ENCODE data around the gene RRP9.
A peak's percentile ranks its signal among the peaks of the same experiment; 100 is the strongest.

The RRP9 gene

DNA sequence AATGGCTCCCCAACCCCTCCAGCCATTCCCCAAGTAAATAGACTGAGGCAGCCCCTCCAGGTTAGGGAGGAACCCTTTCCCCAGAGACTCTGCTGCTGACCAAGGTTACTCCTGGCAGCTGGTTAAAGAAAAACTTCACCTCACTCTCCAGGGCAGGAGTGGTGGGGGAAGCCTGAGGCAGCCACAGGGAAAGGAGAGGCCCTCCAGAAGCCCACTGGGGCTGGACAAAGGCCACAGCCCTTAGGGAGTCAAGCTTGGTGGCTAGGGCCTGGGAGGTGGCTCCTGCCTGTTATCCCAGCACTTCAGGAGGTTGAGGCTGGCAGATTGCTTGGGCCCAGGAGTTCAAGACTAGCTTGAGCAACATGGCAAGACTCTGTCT is 42.6 kb upstream of the RRP9 start:
- Histone ChIP-seq H3K27me3 (ENCODE audit: insufficient read depth, insufficient read length) (no peaks in the 10 kb centered on the region), H3K9ac (ENCODE audit: insufficient read length, low read depth) (peak overlapping the region; percentile 58), H3K4me1 (ENCODE audit: insufficient read depth, insufficient read length) (peaks cover 26% of the 10 kb centered on the region), H3K4me3 (ENCODE audit: insufficient read length, low read depth) (peak overlapping the region; percentile 34), H3K9me3 (ENCODE audit: insufficient read depth, low read length) (no peaks in the 10 kb centered on the region), H3K36me3 (ENCODE audit: insufficient read depth, insufficient read length, low read length) (peaks cover 2% of the 10 kb centered on the region)
- no peak for DNase-seq (ENCODE audit: low read depth, low spot score)
- TF ChIP-seq SUZ12 (IDR thresholded peaks at IDR 0.05; ENCODE audit: extremely low read depth, insufficient read depth, insufficient read length): no peak
- no peak for TF ChIP-seq YY1 (IDR thresholded peaks at IDR 0.05; ENCODE audit: insufficient read depth, insufficient read length)
- no peak for TF ChIP-seq ZNF274 (IDR thresholded peaks at IDR 0.05; ENCODE audit: low read depth, low read length)

DNA sequence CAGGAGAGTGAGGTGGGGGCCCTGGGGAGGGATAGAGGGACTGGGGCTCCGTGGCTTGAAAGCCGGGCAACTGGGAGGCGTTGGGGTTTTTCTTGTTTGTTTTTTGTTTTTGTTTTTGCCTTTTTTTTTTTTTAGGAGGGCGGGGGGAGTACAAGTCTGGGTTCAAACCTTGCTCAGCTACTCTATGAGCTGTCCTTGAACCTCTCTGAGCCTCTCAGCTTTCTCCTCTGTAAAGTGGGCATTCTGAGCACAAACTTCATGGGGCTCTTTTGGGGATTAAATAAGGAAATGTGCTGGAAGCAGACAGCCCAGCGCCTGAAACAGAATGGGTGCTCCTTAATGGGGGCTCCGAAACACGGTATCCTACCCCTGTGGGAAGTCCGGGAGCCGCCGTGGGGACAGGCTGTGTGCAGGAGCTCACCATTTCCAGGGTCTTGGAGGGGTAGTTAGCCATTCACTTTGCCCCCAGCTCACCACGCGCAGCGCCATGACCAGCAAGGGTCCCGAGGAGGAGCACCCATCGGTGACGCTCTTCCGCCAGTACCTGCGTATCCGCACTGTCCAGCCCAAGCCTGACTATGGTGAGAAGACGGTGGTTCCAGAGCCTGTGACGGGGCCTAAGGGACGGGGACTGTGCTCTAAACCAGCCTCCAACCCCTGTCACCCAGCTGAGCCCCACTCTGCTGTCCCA is 42.0 kb upstream of the RRP9 start:
- H3K27me3 ChIP-seq (ENCODE audit: insufficient read depth, insufficient read length): no peaks in the 10 kb centered on the region
- peak overlapping the region; percentile 58 for H3K9ac ChIP-seq (ENCODE audit: insufficient read length, low read depth)
- peak overlapping the region; percentile 34 for H3K4me3 ChIP-seq (ENCODE audit: insufficient read length, low read depth)
- DNase-seq (ENCODE audit: low read depth, low spot score): no peak
- TF ChIP-seq SUZ12 (IDR thresholded peaks at IDR 0.05; ENCODE audit: extremely low read depth, insufficient read depth, insufficient read length): no peak
- TF ChIP-seq ZNF274 (IDR thresholded peaks at IDR 0.05; ENCODE audit: low read depth, low read length): no peak
- no peak for TF ChIP-seq YY1 (IDR thresholded peaks at IDR 0.05; ENCODE audit: insufficient read depth, insufficient read length)
- H3K9me3 ChIP-seq (ENCODE audit: insufficient read depth, low read length): no peaks in the 10 kb centered on the region
- H3K36me3 ChIP-seq (ENCODE audit: insufficient read depth, insufficient read length, low read length): no peaks in the 10 kb centered on the region
- H3K4me1 ChIP-seq (ENCODE audit: insufficient read depth, insufficient read length): peaks cover 23% of the 10 kb centered on the region

- peaks cover 19% of the 10 kb centered on the region for H3K4me1 ChIP-seq (ENCODE audit: insufficient read depth, insufficient read length)
- peak within 1 kb of the TSS; percentile 58 for H3K9ac ChIP-seq (ENCODE audit: insufficient read length, low read depth)
- peak within 1 kb of the TSS; percentile 34 for H3K4me3 ChIP-seq (ENCODE audit: insufficient read length, low read depth)
- H3K9me3 ChIP-seq (ENCODE audit: insufficient read depth, low read length): no peaks in the 10 kb centered on the region
- H3K36me3 ChIP-seq (ENCODE audit: insufficient read depth, insufficient read length, low read length): no peaks in the 10 kb centered on the region
- TF ChIP-seq SUZ12 (IDR thresholded peaks at IDR 0.05; ENCODE audit: extremely low read depth, insufficient read depth, insufficient read length) (no peak), ZNF274 (IDR thresholded peaks at IDR 0.05; ENCODE audit: low read depth, low read length) (no peak), YY1 (IDR thresholded peaks at IDR 0.05; ENCODE audit: insufficient read depth, insufficient read length) (no peak)
- DNase-seq (ENCODE audit: low read depth, low spot score): no peak
- H3K27me3 ChIP-seq (ENCODE audit: insufficient read depth, insufficient read length): no peaks in the 10 kb centered on the region
These were observed 41.3 kb upstream of the RRP9 start, which contains the start of gene ACY1 for GRCh38 chr3:51982838-51983577. Gene ACY1, plus strand, starts transcription at chr3:51983535. Its CDS starts 530 bp downstream, at chr3:51984065.

GRCh38 chr3:51982352-51982837 is 40.7 kb upstream of the RRP9 start:
- DNase-seq (ENCODE audit: low read depth, low spot score): no peak
- no peaks in the 10 kb centered on the region for H3K27me3 ChIP-seq (ENCODE audit: insufficient read depth, insufficient read length)
- peaks cover 19% of the 10 kb centered on the region for H3K4me1 ChIP-seq (ENCODE audit: insufficient read depth, insufficient read length)
- no peak for TF ChIP-seq SUZ12 (IDR thresholded peaks at IDR 0.05; ENCODE audit: extremely low read depth, insufficient read depth, insufficient read length)
- no peak for TF ChIP-seq ZNF274 (IDR thresholded peaks at IDR 0.05; ENCODE audit: low read depth, low read length)
- no peak for TF ChIP-seq YY1 (IDR thresholded peaks at IDR 0.05; ENCODE audit: insufficient read depth, insufficient read length)
- peak overlapping the region; percentile 34 for H3K4me3 ChIP-seq (ENCODE audit: insufficient read length, low read depth)
- H3K9ac ChIP-seq (ENCODE audit: insufficient read length, low read depth): peak overlapping the region; percentile 58
- no peaks in the 10 kb centered on the region for H3K9me3 ChIP-seq (ENCODE audit: insufficient read depth, low read length)
- no peaks in the 10 kb centered on the region for H3K36me3 ChIP-seq (ENCODE audit: insufficient read depth, insufficient read length, low read length)

- Histone ChIP-seq H3K27me3 (ENCODE audit: insufficient read depth, insufficient read length) (peaks cover 15% of the 10 kb centered on the region), H3K4me1 (ENCODE audit: insufficient read depth, insufficient read length) (peaks cover 18% of the 10 kb centered on the region), H3K9ac (ENCODE audit: insufficient read length, low read depth) (no peak overlapping the region), H3K9me3 (ENCODE audit: insufficient read depth, low read length) (no peaks in the 10 kb centered on the region), H3K36me3 (ENCODE audit: insufficient read depth, insufficient read length, low read length) (no peaks in the 10 kb centered on the region), H3K4me3 (ENCODE audit: insufficient read length, low read depth) (no peak overlapping the region)
- DNase-seq (ENCODE audit: low read depth, low spot score): no peak
- TF ChIP-seq SUZ12 (IDR thresholded peaks at IDR 0.05; ENCODE audit: extremely low read depth, insufficient read depth, insufficient read length) (no peak), ZNF274 (IDR thresholded peaks at IDR 0.05; ENCODE audit: low read depth, low read length) (no peak), YY1 (IDR thresholded peaks at IDR 0.05; ENCODE audit: insufficient read depth, insufficient read length) (no peak)
These were observed 38.5 kb upstream of the RRP9 start for GRCh38 chr3:51980253-51980652.

DNA sequence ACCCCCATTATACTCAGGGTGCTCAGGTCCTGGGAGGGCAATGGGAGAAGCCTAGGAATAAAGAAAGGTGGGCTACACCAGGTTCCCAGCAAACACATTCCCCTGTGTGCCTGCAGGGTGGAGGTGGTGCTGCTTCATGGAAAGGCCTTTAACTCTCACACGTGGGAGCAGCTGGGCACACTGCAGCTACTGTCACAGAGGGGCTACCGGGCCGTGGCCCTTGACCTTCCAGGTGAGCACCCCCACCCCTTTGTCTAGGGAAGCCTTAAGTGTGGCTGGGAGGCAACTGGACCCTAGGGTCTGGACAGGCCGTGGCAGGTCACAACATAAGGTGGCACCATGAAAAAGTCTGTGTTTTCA is 36.4 kb upstream of the RRP9 start:
- no peaks in the 10 kb centered on the region for H3K9me3 ChIP-seq (ENCODE audit: insufficient read depth, low read length)
- no peak overlapping the region for H3K9ac ChIP-seq (ENCODE audit: insufficient read length, low read depth)
- peaks cover 26% of the 10 kb centered on the region for H3K27me3 ChIP-seq (ENCODE audit: insufficient read depth, insufficient read length)
- no peak for TF ChIP-seq YY1 (IDR thresholded peaks at IDR 0.05; ENCODE audit: insufficient read depth, insufficient read length)
- TF ChIP-seq ZNF274 (IDR thresholded peaks at IDR 0.05; ENCODE audit: low read depth, low read length): no peak
- no peak for TF ChIP-seq SUZ12 (IDR thresholded peaks at IDR 0.05; ENCODE audit: extremely low read depth, insufficient read depth, insufficient read length)
- no peaks in the 10 kb centered on the region for H3K36me3 ChIP-seq (ENCODE audit: insufficient read depth, insufficient read length, low read length)
- H3K4me3 ChIP-seq (ENCODE audit: insufficient read length, low read depth): no peak overlapping the region
- DNase-seq (ENCODE audit: low read depth, low spot score): no peak
- peaks cover 18% of the 10 kb centered on the region for H3K4me1 ChIP-seq (ENCODE audit: insufficient read depth, insufficient read length)

Data from NT2/D1 (cell line).